Aorta (tissue), 5 donors: ENCODE measurements around the gene CLEC2B. TPM values are rescaled to one million over a fixed set of nuclear protein-coding genes. Genes with fewer than 3 reads are reported as not detected.

Source experiments
- ATAC-seq: fragments of 200-7000 bp; cut with Tn5 transposase; one replicate; pipeline ENCODE4 v1.9.1; 2022; ENCODE audit warnings: moderate library complexity; ENCODE audit not compliant: low FRiP score
- DNase-seq, 2 donors: peaks; one replicate each; pipeline ENCODE4 v3.0.0-alpha.2; 2020
- H3K27ac ChIP-seq, 2 donors: one replicate each; pipeline ENCODE4 v1.5.1; 2013; ENCODE audit warnings: low read length in 2 of 2, mild to moderate bottlenecking in 2 of 2, moderate library complexity in 2 of 2, control low read depth in 1 of 2, inconsistent platforms in 1 of 2, low read depth in 1 of 2
- H3K27me3 ChIP-seq, 2 donors: one replicate each; pipeline ENCODE4 v1.6.1; 2013; ENCODE audit warnings: control low read depth in 1 of 2, low read length in 1 of 2, mild to moderate bottlenecking in 1 of 2, moderate library complexity in 1 of 2; ENCODE audit not compliant: insufficient read depth in 2 of 2, control insufficient read depth in 1 of 2
- H3K36me3 ChIP-seq, 2 donors: one replicate each; pipeline ENCODE4 v1.6.1; 2013; ENCODE audit warnings: control low read depth in 1 of 2, low read length in 1 of 2, mild to moderate bottlenecking in 1 of 2; ENCODE audit not compliant: insufficient read depth in 2 of 2, control insufficient read depth in 1 of 2
- H3K4me1 ChIP-seq, 2 donors: one replicate each; pipeline ENCODE4 v1.6.1; 2013; ENCODE audit warnings: low read length in 2 of 2, control low read depth in 1 of 2, mild to moderate bottlenecking in 1 of 2, moderate library complexity in 1 of 2; ENCODE audit not compliant: insufficient read depth in 2 of 2, control insufficient read depth in 1 of 2
- H3K4me3 ChIP-seq, 2 donors: one replicate each; pipeline ENCODE4 v1.5.1; 2013; ENCODE audit warnings: low read length in 2 of 2, control low read depth in 1 of 2, mild to moderate bottlenecking in 1 of 2
- H3K9me3 ChIP-seq: one replicate; pipeline ENCODE4 v1.6.1; 2013; ENCODE audit warnings: mild to moderate bottlenecking, low read length; ENCODE audit not compliant: control insufficient read depth
- WGBS, 2 donors: extraction: QIAGEN DNeasy Blood & Tissue Kit; methylation state at CpG; one replicate each; pipeline ENCODE4 v1.1.7; 2013; 5-methylcytosine and 5-hydroxymethylcytosine counted together
- intact Hi-C, 2 donors: fragments of 100-400 bp; cut with DNase I; formaldehyde crosslinking; loops; one replicate each; pipeline versions ENCODE4 v1.14.2 to v1.15.0; 2022
- long read RNA-seq, 2 donors: library from polyadenylated mRNA; unstranded; transcript quantifications; one replicate each; pipeline ENCODE4 v2.0.0, GENCODE V29; 2020 to 2021
- polyA plus RNA-seq, 2 donors: library from polyadenylated mRNA; stranded (reverse); fragments of 200-250 nt; gene quantifications; one replicate each; pipeline ENCODE4 v1.2.3, GENCODE V29; 2013
- total RNA-seq, 2 donors: library from RNA; stranded (reverse); fragmentation: NEBNext Ultra II Directional; extraction: Animal tissue kit (Norgen Biotek cat#: 25700); gene quantifications; one replicate each; pipeline ENCODE4 v1.2.1, GENCODE V29; 2021
- donor health status: healthy with polysubstance abuse.
- donor health status: Bipolar disorder and iron deficiency.
- donor health status: DM: no; HTN: no; CAD: no.
- donor health status: DM: no; HTN: no; CAD: no.
- donor health status: DM: yes; HTN: yes; CAD: no.

The CLEC2B gene
- total RNA-seq: 10 to 100 TPM; 10.5 to 23.3 TPM
- 10 to 100 TPM in 1 of 2 donors, 1 to 10 TPM in 1; 1.2 to 10.9 TPM for polyA plus RNA-seq
- long read RNA-seq, donor 1, transcript CLEC2B-201 (5 exons, 1,700 nt): major isoform, 14 of 15 reads
- long read RNA-seq, donor 1, partial matches to known transcripts: 0 of 15 reads
- long read RNA-seq, donor 1, other reads (novel, unspliced or antisense): 1 of 15 reads
- long read RNA-seq, donor 2, transcript CLEC2B-201 (5 exons, 1,700 nt): major isoform, 13 of 16 reads
- long read RNA-seq, donor 2, partial matches to known transcripts: 0 of 16 reads
- long read RNA-seq, donor 2, other reads (novel, unspliced or antisense): 3 of 16 reads

DNA sequence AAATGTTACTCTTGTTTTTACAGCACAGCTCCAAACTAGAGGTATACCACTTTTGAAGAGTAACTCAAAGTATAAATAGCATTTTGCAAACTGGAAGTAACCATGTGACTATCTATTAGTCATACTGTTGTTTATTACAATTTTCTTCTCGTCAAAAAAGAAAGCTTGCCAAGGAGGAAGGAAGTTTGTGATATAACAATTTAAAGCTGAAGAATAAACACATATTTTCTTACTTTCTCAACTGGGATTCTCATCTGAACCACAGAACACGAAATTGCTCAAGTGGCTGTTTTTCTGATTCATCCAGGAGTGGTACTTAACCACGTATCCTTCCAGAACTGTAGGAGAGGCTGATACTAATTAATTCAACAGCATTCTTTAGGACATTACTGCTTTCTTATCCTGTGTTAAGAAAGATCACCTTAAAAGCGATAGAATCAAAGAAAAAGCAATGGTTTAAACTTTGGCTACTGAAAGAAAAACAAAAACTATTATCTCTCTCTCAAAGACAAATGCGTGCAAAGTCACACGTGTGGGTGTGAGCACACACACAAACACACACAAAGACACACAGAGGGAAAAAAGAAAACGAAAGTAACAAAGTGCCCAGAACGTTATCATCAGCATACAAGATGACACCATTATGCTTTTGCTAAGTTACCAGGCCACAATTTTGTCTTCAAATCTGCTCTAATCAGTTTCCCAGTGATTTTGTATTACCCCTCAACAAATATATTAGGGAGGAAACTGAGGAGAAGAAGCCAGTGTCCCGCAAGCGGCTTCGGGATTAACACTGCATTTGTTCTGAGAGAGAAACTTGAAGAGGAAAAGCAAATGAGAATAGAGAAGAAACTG is at the start of gene CLEC2B:
Gene CLEC2B, minus strand, starts transcription at position 48 of the 855 bp plus-strand sequence.
- Histone ChIP-seq H3K4me3 (peak within 1 kb of the TSS; percentile 34 to 40), H3K9me3 (no peaks in the 10 kb centered on the region), H3K27ac (no peak within 1 kb of the TSS), H3K4me1 (no peaks in the 10 kb centered on the region), H3K27me3 (no peaks in the 10 kb centered on the region), H3K36me3 (no peaks in the 10 kb centered on the region)
- peak; percentile 80 for ATAC-seq
- intact Hi-C loops: no loop called here
- no peak for DNase-seq
- WGBS, 2 donors: 28 to 41% methylated on average over 11 of the region's 11 CpGs

DNA sequence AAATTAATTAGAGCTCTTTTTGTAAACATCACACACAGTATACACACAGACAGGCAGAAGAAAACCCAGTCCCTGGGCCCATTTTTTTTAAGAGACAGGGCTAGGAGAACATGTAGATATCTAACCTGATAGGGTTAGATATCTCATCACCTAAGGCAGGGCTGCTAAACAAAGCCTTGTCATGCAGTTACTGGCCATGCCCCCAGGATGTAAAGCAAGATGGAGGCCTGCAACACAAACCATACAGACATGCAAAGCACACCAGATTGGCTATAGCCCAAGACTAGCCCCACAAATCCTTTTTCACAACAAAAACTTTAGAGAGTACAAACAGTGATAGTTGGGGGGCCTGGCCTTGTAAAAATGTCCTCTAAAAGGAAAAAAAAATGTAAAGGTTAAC is 42.6 kb upstream of the CLEC2B start:
- intact Hi-C loops: no loop called here
- no peak overlapping the region for H3K27ac ChIP-seq
- ATAC-seq: no peak
- no peak for DNase-seq
- no peaks in the 10 kb centered on the region for H3K4me1 ChIP-seq
- no peaks in the 10 kb centered on the region for H3K27me3 ChIP-seq
- H3K4me3 ChIP-seq: no peak overlapping the region
- H3K36me3 ChIP-seq: no peaks in the 10 kb centered on the region
- peaks cover 8% of the 10 kb centered on the region for H3K9me3 ChIP-seq

DNA sequence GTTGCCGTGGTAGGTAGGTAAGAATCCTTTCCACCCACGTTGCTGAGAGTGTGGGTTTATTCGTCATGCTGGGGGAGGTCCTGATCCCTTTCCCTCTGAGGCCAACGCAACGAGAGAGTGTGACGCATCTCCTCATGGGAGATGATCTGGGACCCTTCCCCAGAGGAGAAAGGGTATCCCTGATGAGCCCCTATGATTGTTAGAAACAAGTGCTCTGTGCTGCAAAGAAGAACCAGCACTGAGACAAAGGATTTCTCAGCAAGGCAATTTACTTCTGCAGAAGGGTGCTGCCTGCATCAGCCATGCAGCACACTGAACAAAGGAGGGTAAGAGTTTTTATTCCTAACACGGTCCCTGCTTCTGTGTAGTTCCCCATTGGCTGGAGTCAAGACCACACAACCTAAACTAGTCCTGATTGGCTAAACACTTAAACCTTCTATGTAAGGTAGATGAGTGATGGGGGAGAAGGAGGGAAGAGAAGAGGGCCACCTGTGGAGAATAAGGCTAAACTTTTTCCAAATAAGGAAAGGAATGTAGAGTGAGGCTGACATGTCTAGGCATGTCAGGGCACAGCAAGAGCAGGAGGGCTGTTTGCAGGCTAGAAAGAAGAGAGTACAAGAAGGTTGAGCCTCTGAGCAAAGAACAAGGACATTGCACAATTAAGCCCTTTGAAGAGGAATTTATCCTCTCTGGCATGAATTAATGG is 41.7 kb upstream of the CLEC2B start:
- Histone ChIP-seq H3K27ac (no peak overlapping the region), H3K27me3 (no peaks in the 10 kb centered on the region), H3K36me3 (no peaks in the 10 kb centered on the region), H3K9me3 (peaks cover 8% of the 10 kb centered on the region), H3K4me3 (no peak overlapping the region), H3K4me1 (no peaks in the 10 kb centered on the region)
- intact Hi-C loops: no loop called here
- no peak for ATAC-seq
- 81 to 84% methylated on average over 7 of the region's 7 CpGs for WGBS, 2 donors
- no peak for DNase-seq

DNA sequence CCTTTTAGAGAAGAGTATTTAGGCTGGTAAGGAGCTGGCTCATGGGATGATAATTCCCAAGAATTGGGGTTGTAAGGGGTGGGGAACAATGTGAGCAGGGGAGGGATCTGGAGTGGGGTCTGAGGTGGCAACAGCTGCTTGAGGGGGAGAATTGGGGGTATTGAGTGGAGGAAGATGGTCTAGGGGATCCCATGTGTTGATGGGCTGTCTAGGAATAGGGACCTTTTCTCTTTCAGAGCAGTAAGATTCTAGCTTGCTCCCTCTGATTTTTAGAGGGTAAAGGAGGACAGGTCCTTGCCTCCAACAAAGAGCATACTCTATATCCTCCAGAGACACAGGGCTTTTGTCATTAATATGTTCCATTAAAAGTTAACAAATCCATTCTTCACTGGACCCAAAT is 40.6 kb upstream of the CLEC2B start:
- H3K4me3 ChIP-seq: no peak overlapping the region
- ATAC-seq (no peak), DNase-seq (no peak)
- H3K36me3 ChIP-seq: no peaks in the 10 kb centered on the region
- H3K27me3 ChIP-seq: no peaks in the 10 kb centered on the region
- no peak overlapping the region for H3K27ac ChIP-seq
- H3K9me3 ChIP-seq: peaks cover 8% of the 10 kb centered on the region
- no peaks in the 10 kb centered on the region for H3K4me1 ChIP-seq
- intact Hi-C loops: no loop called here

DNA sequence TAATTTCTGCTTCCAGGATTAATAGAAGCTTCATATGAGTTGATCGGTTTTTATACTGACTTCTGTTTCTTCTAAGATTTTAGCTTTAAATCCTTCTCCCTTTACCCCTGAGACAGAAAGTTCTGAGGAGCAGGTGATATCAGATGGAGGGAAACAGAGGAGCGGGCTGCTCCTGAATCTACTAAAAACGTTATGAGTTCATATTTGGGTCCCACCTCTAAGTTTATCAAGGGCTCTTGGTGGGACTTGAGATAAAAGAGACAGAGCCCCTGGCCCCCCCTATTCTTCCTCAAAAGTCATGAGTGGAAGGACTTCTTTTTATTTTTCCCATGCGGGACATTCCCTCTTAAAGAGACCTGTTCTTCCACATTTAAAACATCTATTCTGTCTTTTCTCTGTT is 39.2 kb upstream of the CLEC2B start:
- DNase-seq (no peak), ATAC-seq (no peak)
- Histone ChIP-seq H3K4me3 (no peak overlapping the region), H3K9me3 (peaks cover 8% of the 10 kb centered on the region), H3K4me1 (no peaks in the 10 kb centered on the region), H3K36me3 (no peaks in the 10 kb centered on the region), H3K27me3 (no peaks in the 10 kb centered on the region), H3K27ac (no peak overlapping the region)
- WGBS, 2 donors: 85 to 87% methylated on average over 4 of the region's 4 CpGs
- intact Hi-C loops: no loop called here

DNA sequence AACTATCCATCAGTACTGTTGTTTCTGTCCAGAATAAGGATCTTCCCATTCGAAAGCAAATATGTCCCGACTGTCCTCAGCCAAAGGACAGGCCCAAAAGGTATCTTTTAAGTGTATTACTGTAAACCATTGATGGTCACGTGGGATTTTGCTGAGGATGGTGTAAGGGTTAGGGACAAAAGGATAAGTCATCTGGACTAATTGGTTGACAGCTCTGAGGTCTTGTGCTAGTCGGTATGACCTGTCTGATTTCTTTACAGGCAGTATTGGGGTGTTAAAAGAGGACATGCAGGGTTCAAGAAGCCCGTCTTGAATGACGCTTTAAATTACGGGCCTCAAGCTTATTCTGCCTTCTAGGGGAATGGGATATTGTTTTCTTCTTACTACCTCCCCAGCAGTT is 38.6 kb upstream of the CLEC2B start:
- DNase-seq (no peak), ATAC-seq (no peak)
- H3K27me3 ChIP-seq: no peaks in the 10 kb centered on the region
- WGBS, 2 donors: 85 to 87% methylated on average over 7 of the region's 7 CpGs
- H3K9me3 ChIP-seq: peaks cover 8% of the 10 kb centered on the region
- no peaks in the 10 kb centered on the region for H3K36me3 ChIP-seq
- no peak overlapping the region for H3K4me3 ChIP-seq
- intact Hi-C loops: no loop called here
- no peaks in the 10 kb centered on the region for H3K4me1 ChIP-seq
- H3K27ac ChIP-seq: no peak overlapping the region

DNA sequence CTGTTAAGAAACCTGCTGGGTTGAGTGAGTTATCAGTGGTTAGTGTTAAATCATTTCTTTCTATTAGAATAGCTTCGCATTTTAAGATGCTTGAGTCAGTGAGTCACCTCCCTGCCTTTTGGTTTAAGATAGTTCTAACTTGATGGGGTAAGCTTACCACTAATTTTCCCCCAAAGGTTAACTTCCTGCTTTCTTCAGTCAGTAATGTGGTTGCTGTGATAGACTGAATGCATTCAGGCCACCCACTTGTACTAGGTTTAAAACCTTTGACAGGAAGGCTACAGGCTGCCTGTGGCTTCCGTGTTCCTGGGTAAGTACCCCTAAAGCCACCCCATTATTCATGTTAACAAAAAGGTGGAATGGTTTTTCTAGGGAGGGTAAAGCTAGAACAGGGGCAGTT is 37.7 kb upstream of the CLEC2B start:
- DNase-seq (no peak), ATAC-seq (no peak)
- Histone ChIP-seq H3K36me3 (no peaks in the 10 kb centered on the region), H3K27me3 (no peaks in the 10 kb centered on the region), H3K4me1 (no peaks in the 10 kb centered on the region), H3K27ac (no peak overlapping the region), H3K9me3 (peaks cover 8% of the 10 kb centered on the region), H3K4me3 (no peak overlapping the region)
- intact Hi-C loops: no loop called here
- WGBS, 2 donors: 77 to 80% methylated on average over 2 of the region's 2 CpGs

DNA sequence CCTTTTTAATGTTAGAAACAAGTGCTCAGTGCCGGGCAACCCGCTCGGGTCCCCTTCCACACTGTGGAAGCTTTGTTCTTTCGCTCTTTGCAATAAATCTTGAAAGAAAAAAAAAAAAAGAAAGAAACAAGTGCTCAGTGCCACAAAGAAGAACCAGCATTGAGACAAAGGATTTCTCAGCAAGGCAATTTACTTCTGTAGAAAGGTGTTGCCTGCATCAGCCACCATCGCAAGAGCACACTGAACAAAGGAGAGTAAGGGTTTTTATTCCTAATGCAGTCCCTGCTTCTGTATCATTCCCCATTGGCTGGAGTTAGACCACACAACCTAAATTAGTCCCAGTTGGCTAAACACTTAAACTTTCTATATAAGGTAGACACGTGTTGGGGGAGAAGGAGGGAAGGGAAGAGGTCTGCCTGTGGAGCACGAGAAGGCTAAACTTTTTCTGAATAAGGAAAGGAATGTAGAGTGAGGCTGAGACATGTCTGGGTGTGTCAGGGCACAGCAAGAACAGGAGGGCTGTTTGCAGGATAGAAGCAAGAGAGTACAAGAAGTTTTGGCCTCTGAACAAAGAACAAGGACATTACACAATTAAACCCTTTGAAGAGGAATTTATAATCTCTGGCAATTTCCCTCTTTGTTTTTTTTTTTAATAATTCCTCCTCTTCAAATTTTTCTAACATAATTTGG is 33.5 kb upstream of the CLEC2B start:
- Histone ChIP-seq H3K27me3 (no peaks in the 10 kb centered on the region), H3K4me1 (no peaks in the 10 kb centered on the region), H3K9me3 (no peaks in the 10 kb centered on the region), H3K27ac (no peak overlapping the region), H3K36me3 (no peaks in the 10 kb centered on the region), H3K4me3 (no peak overlapping the region)
- WGBS, 2 donors: 81 to 83% methylated on average over 7 of the region's 7 CpGs
- intact Hi-C loops: no loop called here
- DNase-seq (no peak), ATAC-seq (no peak)
